ENCODE results near the gene PLA2R1.

The PLA2R1 gene

DNA sequence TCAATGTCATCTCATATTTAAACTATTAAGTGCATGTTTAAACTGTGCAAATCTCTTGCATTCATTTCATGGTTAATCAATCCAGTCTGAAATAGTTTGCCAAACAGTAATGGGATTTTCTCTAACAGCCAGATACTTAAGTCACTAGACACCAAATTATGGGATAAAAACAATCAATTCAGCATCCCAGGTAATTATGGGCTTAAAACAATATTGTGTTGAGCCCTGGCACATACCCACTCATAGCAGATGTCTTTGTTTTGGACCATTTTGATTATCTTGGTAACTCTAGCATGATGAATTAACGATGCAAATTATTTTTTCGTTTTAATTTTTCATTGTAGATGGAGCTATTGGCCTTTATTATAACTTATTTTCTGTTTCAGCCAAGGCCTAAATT is 145.9 kb downstream of the PLA2R1 start:
- TF ChIP-seq, protein P1, sequence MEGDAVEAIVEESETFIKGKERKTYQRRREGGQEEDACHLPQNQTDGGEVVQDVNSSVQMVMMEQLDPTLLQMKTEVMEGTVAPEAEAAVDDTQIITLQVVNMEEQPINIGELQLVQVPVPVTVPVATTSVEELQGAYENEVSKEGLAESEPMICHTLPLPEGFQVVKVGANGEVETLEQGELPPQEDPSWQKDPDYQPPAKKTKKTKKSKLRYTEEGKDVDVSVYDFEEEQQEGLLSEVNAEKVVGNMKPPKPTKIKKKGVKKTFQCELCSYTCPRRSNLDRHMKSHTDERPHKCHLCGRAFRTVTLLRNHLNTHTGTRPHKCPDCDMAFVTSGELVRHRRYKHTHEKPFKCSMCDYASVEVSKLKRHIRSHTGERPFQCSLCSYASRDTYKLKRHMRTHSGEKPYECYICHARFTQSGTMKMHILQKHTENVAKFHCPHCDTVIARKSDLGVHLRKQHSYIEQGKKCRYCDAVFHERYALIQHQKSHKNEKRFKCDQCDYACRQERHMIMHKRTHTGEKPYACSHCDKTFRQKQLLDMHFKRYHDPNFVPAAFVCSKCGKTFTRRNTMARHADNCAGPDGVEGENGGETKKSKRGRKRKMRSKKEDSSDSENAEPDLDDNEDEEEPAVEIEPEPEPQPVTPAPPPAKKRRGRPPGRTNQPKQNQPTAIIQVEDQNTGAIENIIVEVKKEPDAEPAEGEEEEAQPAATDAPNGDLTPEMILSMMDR (IDR thresholded peaks at IDR 0.05; ENCODE audit: insufficient read depth, low read length, poor library complexity, severe bottlenecking), result no peak
- no peak for TF ChIP-seq EZH2phosphoT487 (conservative IDR thresholded peaks at IDR 0.05; ENCODE audit: low read length)

DNA sequence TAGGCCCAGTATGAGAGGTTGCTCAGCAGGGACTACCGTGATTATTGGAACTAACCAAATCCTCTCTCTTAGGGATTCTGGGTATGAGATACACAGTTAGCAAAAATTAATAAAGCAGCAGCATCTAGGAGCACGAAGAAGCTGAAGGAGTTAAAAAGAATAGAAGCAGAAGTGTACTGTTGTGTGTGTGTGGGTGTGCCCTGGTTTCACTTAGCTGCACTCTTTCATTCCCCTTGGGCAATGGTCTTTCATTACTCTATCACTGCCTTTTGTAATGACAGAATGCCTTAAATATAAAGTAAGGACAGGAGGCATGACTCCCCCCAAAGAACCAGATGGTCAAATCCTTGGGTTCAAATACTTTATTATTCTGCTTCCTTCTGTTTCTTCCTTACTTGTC is 148.5 kb downstream of the PLA2R1 start:
- no peak overlapping the region for H3K27ac ChIP-seq (ENCODE audit: low read depth, low read length)
- no peaks in the 10 kb centered on the region for H3F3A ChIP-seq (ENCODE audit: insufficient read depth)
- TF ChIP-seq, protein P1 (IDR thresholded peaks at IDR 0.05; ENCODE audit: insufficient read depth, low read length, poor library complexity, severe bottlenecking), result no peak
- no peak for TF ChIP-seq EZH2phosphoT487 (conservative IDR thresholded peaks at IDR 0.05; ENCODE audit: low read length)
- H3K9me3 ChIP-seq (ENCODE audit: insufficient read depth, low read length), result no peaks in the 10 kb centered on the region
- no peaks in the 10 kb centered on the region for H3K79me2 ChIP-seq (ENCODE audit: insufficient read depth, low read length)
- no peak overlapping the region for H3K4me3 ChIP-seq (ENCODE audit: insufficient read depth, low read length, poor library complexity, severe bottlenecking)
- H3K9ac ChIP-seq (ENCODE audit: low read length), result no peak overlapping the region
- H3K36me3 ChIP-seq (ENCODE audit: low read length), result no peaks in the 10 kb centered on the region
- no peaks in the 10 kb centered on the region for H4K20me1 ChIP-seq (ENCODE audit: low read depth, low read length)
- H2AFZ ChIP-seq (ENCODE audit: low read depth, low read length, severe bottlenecking), result no peak overlapping the region
- H3K4me2 ChIP-seq (ENCODE audit: low read depth, low read length, poor library complexity, severe bottlenecking), result no peak overlapping the region
- no peaks in the 10 kb centered on the region for H3K27me3 ChIP-seq (ENCODE audit: low read length)
- no peaks in the 10 kb centered on the region for H3K9me2 ChIP-seq (replicated peaks; ENCODE audit: insufficient read depth, low read length)

More for the DNA sequence above, 145.9 kb downstream of the PLA2R1 start:
- Histone ChIP-seq H3K27ac (ENCODE audit: low read depth, low read length) (no peak overlapping the region), H3K4me3 (ENCODE audit: insufficient read depth, low read length, poor library complexity, severe bottlenecking) (no peak overlapping the region), H3K9me2 (replicated peaks; ENCODE audit: insufficient read depth, low read length) (no peaks in the 10 kb centered on the region), H3F3A (ENCODE audit: insufficient read depth) (no peaks in the 10 kb centered on the region), H3K9ac (ENCODE audit: low read length) (no peak overlapping the region), H3K27me3 (ENCODE audit: low read length) (no peaks in the 10 kb centered on the region), H3K4me2 (ENCODE audit: low read depth, low read length, poor library complexity, severe bottlenecking) (no peak overlapping the region), H3K79me2 (ENCODE audit: insufficient read depth, low read length) (no peaks in the 10 kb centered on the region), H3K9me3 (ENCODE audit: insufficient read depth, low read length) (no peaks in the 10 kb centered on the region), H4K20me1 (ENCODE audit: low read depth, low read length) (no peaks in the 10 kb centered on the region), H2AFZ (ENCODE audit: low read depth, low read length, severe bottlenecking) (no peak overlapping the region), H3K36me3 (ENCODE audit: low read length) (no peaks in the 10 kb centered on the region)

DNA sequence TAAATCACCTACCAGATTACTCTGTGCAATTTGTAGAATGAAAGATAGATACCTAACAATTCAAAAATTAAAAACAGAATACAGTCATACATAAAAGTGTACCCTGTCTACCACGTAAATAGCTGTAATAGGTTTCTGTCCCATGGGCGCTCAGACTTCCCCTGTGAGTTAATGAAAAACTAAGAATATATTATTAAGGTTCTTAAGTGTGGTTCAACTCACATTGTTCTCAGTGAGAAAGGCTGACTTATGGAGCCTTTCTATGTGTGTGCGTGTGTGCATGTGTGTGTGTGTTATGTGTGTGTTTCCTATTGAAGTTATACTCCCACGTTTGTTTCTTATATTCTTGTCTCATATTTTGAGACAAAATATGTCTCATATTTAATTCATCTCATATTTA is 149.8 kb downstream of the PLA2R1 start:
- H3K36me3 ChIP-seq (ENCODE audit: low read length), result no peaks in the 10 kb centered on the region
- H3K27ac ChIP-seq (ENCODE audit: low read depth, low read length), result no peak overlapping the region
- H3K4me3 ChIP-seq (ENCODE audit: insufficient read depth, low read length, poor library complexity, severe bottlenecking), result no peak overlapping the region
- no peak overlapping the region for H3K4me2 ChIP-seq (ENCODE audit: low read depth, low read length, poor library complexity, severe bottlenecking)
- H3K9ac ChIP-seq (ENCODE audit: low read length), result no peak overlapping the region
- H2AFZ ChIP-seq (ENCODE audit: low read depth, low read length, severe bottlenecking), result no peak overlapping the region
- TF ChIP-seq, protein P1 (IDR thresholded peaks at IDR 0.05; ENCODE audit: insufficient read depth, low read length, poor library complexity, severe bottlenecking), result no peak
- no peak for TF ChIP-seq EZH2phosphoT487 (conservative IDR thresholded peaks at IDR 0.05; ENCODE audit: low read length)
- H3K27me3 ChIP-seq (ENCODE audit: low read length), result no peaks in the 10 kb centered on the region
- no peaks in the 10 kb centered on the region for H3F3A ChIP-seq (ENCODE audit: insufficient read depth)
- H4K20me1 ChIP-seq (ENCODE audit: low read depth, low read length), result no peaks in the 10 kb centered on the region
- no peaks in the 10 kb centered on the region for H3K79me2 ChIP-seq (ENCODE audit: insufficient read depth, low read length)
- H3K9me3 ChIP-seq (ENCODE audit: insufficient read depth, low read length), result no peaks in the 10 kb centered on the region
- H3K9me2 ChIP-seq (replicated peaks; ENCODE audit: insufficient read depth, low read length), result no peaks in the 10 kb centered on the region
